ELF-1 (cell line): ENCODE data around the gene CDH23.

Experiments used
- DNase-seq: peaks from one replicate; pipeline ENCODE4 v3.0.0-alpha.2; 2016; ENCODE audit warnings: low read depth, low spot score

CDH23 gene

GRCh38 chr10:71684356-71685173, 287.8 kb downstream of the CDH23 start:
- no peak for DNase-seq

GRCh38 chr10:71685554-71686232, 289.0 kb downstream of the CDH23 start:
- DNase-seq = no peak

- DNase-seq = no peak
Measured at GRCh38 chr10:71687077-71687476, 290.4 kb downstream of the CDH23 start.

- no peak for DNase-seq
Measured at GRCh38 chr10:71687480-71687879, 290.8 kb downstream of the CDH23 start.

GRCh38 chr10:71688256-71688655, 291.5 kb downstream of the CDH23 start:
- DNase-seq = no peak

GRCh38 chr10:71690094-71690720, 293.5 kb downstream of the CDH23 start:
- DNase-seq = no peak

- DNase-seq = no peak
Measured at GRCh38 chr10:71691405-71691804, 294.7 kb downstream of the CDH23 start.

GRCh38 chr10:71692598-71693306, 296.0 kb downstream of the CDH23 start:
- DNase-seq = no peak

- no peak for DNase-seq
Measured at GRCh38 chr10:71693377-71693776, 296.7 kb downstream of the CDH23 start.

GRCh38 chr10:71694039-71694501, 297.4 kb downstream of the CDH23 start:
- no peak for DNase-seq

- no peak for DNase-seq
Measured at GRCh38 chr10:71694567-71694968, 297.8 kb downstream of the CDH23 start.

- no peak for DNase-seq
Measured at GRCh38 chr10:71695502-71696476, 299.1 kb downstream of the CDH23 start.

GRCh38 chr10:71696628-71697326, 300.1 kb downstream of the CDH23 start:
- peak; percentile 92 for DNase-seq

GRCh38 chr10:71697938-71698709, 301.4 kb downstream of the CDH23 start:
- no peak for DNase-seq

- no peak for DNase-seq
Measured at GRCh38 chr10:71698737-71699136, 302.0 kb downstream of the CDH23 start.

GRCh38 chr10:71700731-71701368, 304.1 kb downstream of the CDH23 start:
- DNase-seq = no peak

- DNase-seq = no peak
Measured at GRCh38 chr10:71701496-71702132, 304.9 kb downstream of the CDH23 start.

- no peak for DNase-seq
Measured at GRCh38 chr10:71703577-71703976, 306.9 kb downstream of the CDH23 start.
